ENCODE results near the gene LIG3.
"Not testable (repeated sequence)": the region's sequence is repeated elsewhere in the genome, so short reads cannot be mapped to it uniquely, and the experiment has no call there.

LIG3 gene

DNA sequence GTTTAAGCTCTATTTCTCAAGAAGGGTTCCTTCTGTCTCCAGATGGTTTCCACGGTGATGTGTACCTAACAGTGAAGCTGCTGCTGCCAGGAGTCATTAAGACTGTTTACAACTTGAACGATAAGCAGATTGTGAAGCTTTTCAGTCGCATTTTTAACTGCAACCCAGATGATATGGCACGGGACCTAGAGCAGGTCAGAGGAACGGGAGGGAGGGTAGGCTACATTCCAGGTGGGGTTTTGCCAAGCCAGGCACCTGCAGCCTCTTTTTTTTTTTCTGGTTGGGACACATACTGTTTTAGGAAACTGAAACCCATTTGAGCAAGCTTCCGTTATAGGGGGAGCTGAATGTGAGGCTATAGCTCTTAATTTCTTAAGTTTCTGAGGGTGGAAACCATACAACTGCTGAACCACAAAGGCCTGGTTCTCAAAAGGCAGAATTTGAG is 10.6 kb downstream of the LIG3 start:
- DNase-seq (ENCODE audit: low read depth, low spot score): no peak

DNA sequence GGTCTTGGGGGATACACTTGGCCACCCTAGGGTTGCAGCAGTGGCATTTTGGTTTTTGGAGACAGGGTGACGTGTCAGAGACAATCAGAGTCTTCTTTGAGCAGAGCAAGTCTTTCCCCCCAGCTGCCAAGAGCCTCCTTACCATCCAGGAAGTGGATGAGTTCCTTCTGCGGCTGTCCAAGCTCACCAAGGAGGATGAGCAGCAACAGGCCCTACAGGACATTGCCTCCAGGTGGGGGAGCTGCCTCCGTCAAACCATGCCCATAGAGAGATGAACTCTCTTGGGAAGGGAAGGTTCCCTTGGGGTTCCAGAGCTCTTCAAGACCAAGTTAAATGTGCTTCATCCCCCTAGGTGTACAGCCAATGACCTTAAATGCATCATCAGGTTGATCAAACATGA is 11.3 kb downstream of the LIG3 start:
- no peak for DNase-seq (ENCODE audit: low read depth, low spot score)
- peaks cover 93% of the 10 kb centered on the region for H3K36me3 ChIP-seq (ENCODE audit: insufficient read depth, insufficient read length, low read length)
- H3K9ac ChIP-seq (ENCODE audit: insufficient read length, low read depth): no peak overlapping the region
- no peaks in the 10 kb centered on the region for H3K4me1 ChIP-seq (ENCODE audit: insufficient read depth, insufficient read length)
- TF ChIP-seq SUZ12 (IDR thresholded peaks at IDR 0.05; ENCODE audit: extremely low read depth, insufficient read depth, insufficient read length) (no peak), ZNF274 (IDR thresholded peaks at IDR 0.05; ENCODE audit: low read depth, low read length) (no peak), YY1 (IDR thresholded peaks at IDR 0.05; ENCODE audit: insufficient read depth, insufficient read length) (no peak)
- H3K27me3 ChIP-seq (ENCODE audit: insufficient read depth, insufficient read length): no peaks in the 10 kb centered on the region
- H3K4me3 ChIP-seq (ENCODE audit: insufficient read length, low read depth): no peak overlapping the region
- no peaks in the 10 kb centered on the region for H3K9me3 ChIP-seq (ENCODE audit: insufficient read depth, low read length)

More for the DNA sequence above, 10.6 kb downstream of the LIG3 start:
- Histone ChIP-seq H3K4me3 (ENCODE audit: insufficient read length, low read depth) (no peak overlapping the region), H3K27me3 (ENCODE audit: insufficient read depth, insufficient read length) (no peaks in the 10 kb centered on the region), H3K9me3 (ENCODE audit: insufficient read depth, low read length) (no peaks in the 10 kb centered on the region), H3K4me1 (ENCODE audit: insufficient read depth, insufficient read length) (no peaks in the 10 kb centered on the region), H3K9ac (ENCODE audit: insufficient read length, low read depth) (no peak overlapping the region), H3K36me3 (ENCODE audit: insufficient read depth, insufficient read length, low read length) (peaks cover 91% of the 10 kb centered on the region)
- TF ChIP-seq ZNF274 (IDR thresholded peaks at IDR 0.05; ENCODE audit: low read depth, low read length): no peak
- no peak for TF ChIP-seq YY1 (IDR thresholded peaks at IDR 0.05; ENCODE audit: insufficient read depth, insufficient read length)
- TF ChIP-seq SUZ12 (IDR thresholded peaks at IDR 0.05; ENCODE audit: extremely low read depth, insufficient read depth, insufficient read length): no peak

DNA sequence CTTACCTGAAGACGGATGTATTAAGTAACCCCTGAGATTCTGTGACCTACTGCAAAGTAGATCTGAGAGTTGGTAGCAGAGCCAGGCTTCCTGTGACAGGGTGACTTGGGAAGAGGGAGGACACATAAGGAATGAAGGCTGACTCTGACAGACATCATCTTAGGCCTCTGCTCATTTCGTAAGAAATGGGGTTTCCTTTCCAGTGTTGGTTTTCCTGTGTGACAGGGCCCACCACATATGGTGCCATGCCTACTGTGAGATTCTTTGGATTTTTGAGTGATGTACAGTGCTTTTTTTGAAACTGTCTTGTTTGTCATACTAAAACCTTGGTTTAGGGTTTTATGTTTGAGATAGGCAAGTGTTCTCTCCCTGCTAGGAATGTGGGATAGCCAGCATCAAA is 12.7 kb downstream of the LIG3 start:
- Histone ChIP-seq H3K9me3 (ENCODE audit: insufficient read depth, low read length) (no peaks in the 10 kb centered on the region), H3K4me3 (ENCODE audit: insufficient read length, low read depth) (no peak overlapping the region), H3K27me3 (ENCODE audit: insufficient read depth, insufficient read length) (no peaks in the 10 kb centered on the region), H3K9ac (ENCODE audit: insufficient read length, low read depth) (no peak overlapping the region), H3K36me3 (ENCODE audit: insufficient read depth, insufficient read length, low read length) (peaks cover 97% of the 10 kb centered on the region), H3K4me1 (ENCODE audit: insufficient read depth, insufficient read length) (no peaks in the 10 kb centered on the region)
- TF ChIP-seq YY1 (IDR thresholded peaks at IDR 0.05; ENCODE audit: insufficient read depth, insufficient read length) (no peak), SUZ12 (IDR thresholded peaks at IDR 0.05; ENCODE audit: extremely low read depth, insufficient read depth, insufficient read length) (no peak), ZNF274 (IDR thresholded peaks at IDR 0.05; ENCODE audit: low read depth, low read length) (no peak)
- no peak for DNase-seq (ENCODE audit: low read depth, low spot score)

DNA sequence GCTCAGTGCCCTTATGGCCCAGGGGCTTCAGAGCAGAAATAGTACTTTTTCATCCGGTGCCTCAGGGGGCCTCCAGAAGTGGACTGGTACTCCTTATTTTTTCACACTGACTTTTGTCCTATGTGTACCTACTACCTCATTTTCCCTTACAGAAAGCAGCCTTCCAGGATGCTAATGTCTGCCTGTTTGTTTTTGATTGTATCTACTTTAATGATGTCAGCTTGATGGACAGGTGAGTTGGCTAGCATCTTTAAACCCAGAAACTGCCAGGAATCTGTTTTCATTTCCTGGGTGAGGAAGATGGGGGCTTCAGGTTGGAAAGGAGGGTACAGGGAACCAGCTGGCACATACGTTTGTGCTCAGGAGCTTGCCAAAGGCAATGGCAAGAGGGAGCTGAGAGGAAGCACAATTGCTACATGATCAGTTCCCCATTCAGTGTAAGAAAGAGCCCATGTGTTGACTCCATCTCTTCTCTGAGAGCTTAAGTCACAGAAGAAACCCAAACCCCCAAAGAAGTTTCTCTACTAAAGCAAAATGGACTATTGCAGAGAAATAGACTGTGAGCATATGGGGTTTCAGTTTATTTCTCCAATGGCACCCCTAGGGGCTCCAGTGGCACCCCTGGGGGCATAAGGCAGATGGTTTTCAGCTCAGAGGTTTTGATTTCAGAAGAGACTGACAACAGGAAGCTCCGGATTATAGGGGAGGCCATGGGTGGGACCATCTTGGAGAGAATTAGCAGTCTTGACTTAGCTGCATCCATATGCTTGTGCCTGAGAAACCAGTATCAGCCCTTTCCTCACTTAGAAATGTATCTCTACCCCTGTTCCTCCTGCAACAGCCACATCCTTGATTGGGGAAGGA is 16.3 kb downstream of the LIG3 start:
- H3K9ac ChIP-seq (ENCODE audit: insufficient read length, low read depth): no peak overlapping the region
- no peak overlapping the region for H3K4me3 ChIP-seq (ENCODE audit: insufficient read length, low read depth)
- peaks cover 4% of the 10 kb centered on the region for H3K4me1 ChIP-seq (ENCODE audit: insufficient read depth, insufficient read length)
- H3K27me3 ChIP-seq (ENCODE audit: insufficient read depth, insufficient read length): no peaks in the 10 kb centered on the region
- H3K9me3 ChIP-seq (ENCODE audit: insufficient read depth, low read length): no peaks in the 10 kb centered on the region
- DNase-seq (ENCODE audit: low read depth, low spot score): no peak
- TF ChIP-seq YY1 (IDR thresholded peaks at IDR 0.05; ENCODE audit: insufficient read depth, insufficient read length) (no peak), ZNF274 (IDR thresholded peaks at IDR 0.05; ENCODE audit: low read depth, low read length) (no peak), SUZ12 (IDR thresholded peaks at IDR 0.05; ENCODE audit: extremely low read depth, insufficient read depth, insufficient read length) (no peak)
- H3K36me3 ChIP-seq (ENCODE audit: insufficient read depth, insufficient read length, low read length): peaks cover 95% of the 10 kb centered on the region

DNA sequence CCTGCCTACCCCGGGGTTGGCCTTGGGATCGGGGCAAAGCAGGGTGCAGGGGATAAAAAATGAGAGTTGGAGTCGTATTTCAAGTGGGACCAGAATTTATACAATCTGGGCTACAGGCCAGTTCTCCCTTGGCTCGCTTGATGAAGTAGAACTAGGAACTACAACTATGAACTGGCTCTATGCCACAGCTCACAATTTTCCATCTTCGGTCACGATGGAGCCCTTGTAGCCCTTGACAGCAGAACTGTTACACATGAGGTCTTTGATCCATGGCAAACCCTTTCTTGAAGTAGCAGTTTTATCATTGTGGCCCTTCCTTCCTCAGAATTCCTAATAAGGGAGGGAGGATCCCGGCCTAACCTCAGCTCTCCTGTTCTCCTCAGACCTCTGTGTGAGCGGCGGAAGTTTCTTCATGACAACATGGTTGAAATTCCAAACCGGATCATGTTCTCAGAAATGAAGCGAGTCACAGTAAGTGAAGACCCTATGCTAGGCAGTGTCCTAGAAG is 17.1 kb downstream of the LIG3 start:
- H3K4me1 ChIP-seq (ENCODE audit: insufficient read depth, insufficient read length): peaks cover 4% of the 10 kb centered on the region
- no peak overlapping the region for H3K4me3 ChIP-seq (ENCODE audit: insufficient read length, low read depth)
- no peaks in the 10 kb centered on the region for H3K27me3 ChIP-seq (ENCODE audit: insufficient read depth, insufficient read length)
- H3K9ac ChIP-seq (ENCODE audit: insufficient read length, low read depth): no peak overlapping the region
- no peak for TF ChIP-seq ZNF274 (IDR thresholded peaks at IDR 0.05; ENCODE audit: low read depth, low read length)
- TF ChIP-seq YY1 (IDR thresholded peaks at IDR 0.05; ENCODE audit: insufficient read depth, insufficient read length): no peak
- no peak for TF ChIP-seq SUZ12 (IDR thresholded peaks at IDR 0.05; ENCODE audit: extremely low read depth, insufficient read depth, insufficient read length)
- no peaks in the 10 kb centered on the region for H3K9me3 ChIP-seq (ENCODE audit: insufficient read depth, low read length)
- DNase-seq (ENCODE audit: low read depth, low spot score): no peak
- H3K36me3 ChIP-seq (ENCODE audit: insufficient read depth, insufficient read length, low read length): peaks cover 95% of the 10 kb centered on the region

DNA sequence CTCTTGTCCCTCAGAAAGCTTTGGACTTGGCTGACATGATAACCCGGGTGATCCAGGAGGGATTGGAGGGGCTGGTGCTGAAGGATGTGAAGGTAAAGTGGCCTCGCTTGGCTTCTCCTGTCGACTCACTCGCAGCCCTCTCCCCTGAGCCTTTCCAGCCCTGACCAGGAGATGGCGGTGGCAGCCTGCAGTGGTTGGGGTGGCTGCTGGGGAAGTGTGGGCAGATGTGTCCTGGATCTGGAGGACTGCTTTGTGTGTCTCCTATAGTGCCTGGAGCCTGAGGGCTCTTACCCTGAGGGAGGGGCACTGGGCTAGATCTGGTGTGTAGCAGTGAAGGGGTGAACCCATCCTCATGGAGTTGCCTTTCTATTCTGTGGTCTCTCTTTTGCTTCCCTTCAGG is 17.9 kb downstream of the LIG3 start:
- DNase-seq (ENCODE audit: low read depth, low spot score): no peak
- Histone ChIP-seq H3K27me3 (ENCODE audit: insufficient read depth, insufficient read length) (no peaks in the 10 kb centered on the region), H3K36me3 (ENCODE audit: insufficient read depth, insufficient read length, low read length) (peaks cover 95% of the 10 kb centered on the region), H3K9ac (ENCODE audit: insufficient read length, low read depth) (no peak overlapping the region), H3K4me1 (ENCODE audit: insufficient read depth, insufficient read length) (peaks cover 4% of the 10 kb centered on the region), H3K4me3 (ENCODE audit: insufficient read length, low read depth) (no peak overlapping the region), H3K9me3 (ENCODE audit: insufficient read depth, low read length) (no peaks in the 10 kb centered on the region)
- TF ChIP-seq ZNF274 (IDR thresholded peaks at IDR 0.05; ENCODE audit: low read depth, low read length) (no peak), SUZ12 (IDR thresholded peaks at IDR 0.05; ENCODE audit: extremely low read depth, insufficient read depth, insufficient read length) (no peak), YY1 (IDR thresholded peaks at IDR 0.05; ENCODE audit: insufficient read depth, insufficient read length) (no peak)

DNA sequence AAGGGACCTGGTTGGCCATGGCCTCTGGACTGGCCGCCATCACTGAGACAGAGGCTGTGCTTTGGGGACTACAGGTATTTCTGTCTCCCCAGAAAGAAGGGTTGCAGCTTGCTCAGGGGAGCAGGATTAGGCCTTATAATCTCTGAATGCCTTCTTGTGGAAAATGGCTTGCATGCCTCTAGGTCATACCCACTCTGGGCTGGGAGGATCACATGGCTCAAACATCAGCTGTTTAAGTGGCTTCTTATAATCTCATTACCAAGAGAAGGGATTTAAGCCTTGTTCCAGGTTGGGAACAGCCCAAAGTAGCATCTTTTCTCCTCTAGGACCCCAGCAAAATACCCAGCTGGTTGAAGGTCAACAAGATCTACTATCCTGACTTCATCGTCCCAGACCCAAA is 19.1 kb downstream of the LIG3 start:
- TF ChIP-seq YY1 (IDR thresholded peaks at IDR 0.05; ENCODE audit: insufficient read depth, insufficient read length): no peak
- no peak for TF ChIP-seq SUZ12 (IDR thresholded peaks at IDR 0.05; ENCODE audit: extremely low read depth, insufficient read depth, insufficient read length)
- no peak for TF ChIP-seq ZNF274 (IDR thresholded peaks at IDR 0.05; ENCODE audit: low read depth, low read length)
- no peak overlapping the region for H3K9ac ChIP-seq (ENCODE audit: insufficient read length, low read depth)
- peaks cover 95% of the 10 kb centered on the region for H3K36me3 ChIP-seq (ENCODE audit: insufficient read depth, insufficient read length, low read length)
- H3K4me1 ChIP-seq (ENCODE audit: insufficient read depth, insufficient read length): peaks cover 4% of the 10 kb centered on the region
- no peak for DNase-seq (ENCODE audit: low read depth, low spot score)
- no peaks in the 10 kb centered on the region for H3K27me3 ChIP-seq (ENCODE audit: insufficient read depth, insufficient read length)
- H3K9me3 ChIP-seq (ENCODE audit: insufficient read depth, low read length): no peaks in the 10 kb centered on the region
- H3K4me3 ChIP-seq (ENCODE audit: insufficient read length, low read depth): no peak overlapping the region

DNA sequence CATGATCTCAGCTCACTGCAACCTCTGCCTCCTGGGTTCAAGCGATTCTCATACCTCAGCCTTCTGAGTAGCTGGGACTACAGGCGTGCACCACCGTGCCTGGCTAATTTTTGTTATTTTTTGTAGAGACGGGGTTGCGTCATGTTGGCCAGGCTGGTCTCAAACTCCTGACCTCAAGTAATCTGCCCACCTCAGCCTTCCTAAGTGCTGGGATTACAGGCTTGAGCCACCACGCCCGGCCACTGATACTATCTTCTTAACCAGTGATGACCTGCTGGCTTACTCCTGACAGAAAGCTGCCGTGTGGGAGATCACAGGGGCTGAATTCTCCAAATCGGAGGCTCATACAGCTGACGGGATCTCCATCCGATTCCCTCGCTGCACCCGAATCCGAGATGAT is 20.7 kb downstream of the LIG3 start:
- not testable (repeated sequence) for H3K4me1 ChIP-seq (ENCODE audit: insufficient read depth, insufficient read length); H3K9ac ChIP-seq (ENCODE audit: insufficient read length, low read depth); DNase-seq (ENCODE audit: low read depth, low spot score); H3K4me3 ChIP-seq (ENCODE audit: insufficient read length, low read depth); H3K27me3 ChIP-seq (ENCODE audit: insufficient read depth, insufficient read length); H3K9me3 ChIP-seq (ENCODE audit: insufficient read depth, low read length)
- peaks cover 93% of the 10 kb centered on the region for H3K36me3 ChIP-seq (ENCODE audit: insufficient read depth, insufficient read length, low read length)

Measured in NT2/D1 (cell line).